D721Med (cell line): Measurements from ENCODE around the gene SCCPDH.
A peak's percentile ranks its signal among the peaks of the same experiment; 100 is the strongest.
"Not testable (repeated sequence)": the region's sequence is repeated elsewhere in the genome, so short reads cannot be mapped to it uniquely, and the experiment has no call there.

ENCODE experiments used
- DNase-seq: peaks from one replicate; pipeline ENCODE4 v3.0.0; 2011; ENCODE audit warnings: low spot score; ENCODE audit not compliant: insufficient read length
- FAIRE-seq: peaks from 2 replicates; lab custom pipeline; 2011; peaks lifted over from hg19 to GRCh38; lab: Jason Lieb, UNC
- CTCF ChIP-seq: IDR thresholded peaks from 2 replicates; pipeline ENCODE4 v1.5.1; 2012; ENCODE audit warnings: mild to moderate bottlenecking, control low read depth; ENCODE audit not compliant: insufficient read depth; ENCODE audit errors: missing control alignments

SCCPDH gene

GRCh38 chr1:246801241-246802020 lies 77.2 kb downstream of the SCCPDH start:
- no peak for FAIRE-seq
- no peak for TF ChIP-seq CTCF
- DNase-seq: no peak

GRCh38 chr1:246803373-246803772 lies 79.2 kb downstream of the SCCPDH start:
- DNase-seq (no peak), FAIRE-seq (no peak)
- TF ChIP-seq CTCF: no peak

- TF ChIP-seq CTCF: no peak
- FAIRE-seq: no peak
- DNase-seq: no peak
Measured at GRCh38 chr1:246803883-246804282, 79.7 kb downstream of the SCCPDH start.

DNA sequence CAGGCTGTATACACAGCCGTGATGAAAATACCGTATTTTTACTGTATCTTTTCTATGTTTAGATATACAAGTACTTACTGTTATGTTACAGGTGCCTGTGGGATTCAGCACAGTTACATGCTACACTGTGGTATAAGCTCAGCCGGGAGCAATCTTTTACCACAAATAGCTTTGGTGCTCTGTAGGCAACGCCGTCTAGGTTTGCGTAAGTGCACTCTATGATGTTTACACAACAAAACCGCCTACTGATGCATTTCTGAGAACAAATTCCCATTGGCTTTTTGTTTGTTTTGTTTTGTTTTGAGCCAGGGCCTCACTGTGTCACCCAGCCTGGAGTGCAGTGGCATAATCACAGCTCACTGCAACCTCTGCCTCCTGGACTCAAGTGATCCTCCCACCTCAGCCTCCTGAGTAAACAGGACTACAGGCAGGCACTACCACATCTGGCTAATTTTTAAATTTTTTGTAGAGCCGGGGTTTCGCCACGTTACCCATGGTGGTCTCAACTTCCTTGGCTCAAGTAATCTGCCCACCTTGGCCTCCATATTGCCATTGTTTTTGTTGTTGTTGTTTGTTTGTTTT lies 81.0 kb downstream of the SCCPDH start:
- no peak for FAIRE-seq

GRCh38 chr1:246809473-246809872 lies 85.3 kb downstream of the SCCPDH start:
- TF ChIP-seq CTCF: no peak
- FAIRE-seq (no peak), DNase-seq (peak; percentile 13)

More for the DNA sequence above, 81.0 kb downstream of the SCCPDH start:
- no peak for DNase-seq
- no peak for TF ChIP-seq CTCF

- DNase-seq: no peak
- no peak for TF ChIP-seq CTCF
- FAIRE-seq: no peak
Measured at GRCh38 chr1:246811985-246812384, 87.8 kb downstream of the SCCPDH start.

- not testable (repeated sequence) for DNase-seq, FAIRE-seq
Measured at GRCh38 chr1:246813325-246813724, 89.1 kb downstream of the SCCPDH start.
